ENCODE results near the gene SLC9A9.
A peak's percentile ranks its signal among the peaks of the same experiment; 100 is the strongest.

SLC9A9 gene

DNA sequence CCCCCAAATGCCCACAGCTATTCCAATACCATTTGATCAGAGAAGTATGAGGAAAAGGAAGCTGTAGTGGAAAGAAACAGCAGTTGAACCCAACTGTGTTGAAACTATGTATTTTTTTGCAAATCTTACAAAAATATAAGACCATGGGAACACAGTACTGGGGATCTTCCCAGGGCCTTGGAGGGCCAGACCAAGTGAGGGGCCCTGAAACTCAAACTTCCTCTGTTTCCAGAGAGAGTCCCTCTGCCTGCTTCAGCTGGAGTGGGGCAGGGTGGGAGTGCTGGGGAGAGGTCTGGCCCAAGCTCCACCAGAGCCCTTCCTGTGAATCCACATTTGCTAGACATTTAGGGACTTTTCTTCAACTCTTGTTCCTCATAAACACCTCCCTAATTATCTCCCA is 464.8 kb downstream of the SLC9A9 start:
- no peak for DNase-seq

- no peak for DNase-seq
Observed at GRCh38 chr3:143382816-143383215, 465.5 kb downstream of the SLC9A9 start.

GRCh38 chr3:143380449-143380848 is 467.8 kb downstream of the SLC9A9 start:
- DNase-seq = no peak

- DNase-seq = no peak
Observed at GRCh38 chr3:143375698-143376097, 472.6 kb downstream of the SLC9A9 start.

GRCh38 chr3:143367171-143367570 is 481.1 kb downstream of the SLC9A9 start:
- no peak for DNase-seq

DNA sequence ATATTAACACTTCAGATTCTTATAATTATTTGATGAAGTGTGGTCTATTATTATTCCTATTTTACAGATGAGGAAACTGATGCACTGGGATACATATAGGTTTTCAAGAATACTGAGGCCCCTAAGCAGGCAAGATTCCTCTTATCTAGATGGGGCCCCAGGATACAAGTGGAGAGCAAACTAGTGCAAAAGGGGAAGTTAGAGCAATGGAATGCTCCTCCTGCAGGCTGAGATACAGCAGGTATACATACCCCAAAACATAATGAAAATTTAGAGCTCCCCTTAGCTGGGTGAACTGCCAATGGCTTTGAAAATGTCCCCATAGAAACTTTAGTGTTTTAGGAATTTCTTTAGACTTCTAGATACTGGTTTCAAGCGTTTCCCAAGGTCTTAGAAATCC is 481.6 kb downstream of the SLC9A9 start:
- DNase-seq = no peak

- DNase-seq = no peak
Observed at GRCh38 chr3:143363949-143364348, 484.3 kb downstream of the SLC9A9 start.

DNA sequence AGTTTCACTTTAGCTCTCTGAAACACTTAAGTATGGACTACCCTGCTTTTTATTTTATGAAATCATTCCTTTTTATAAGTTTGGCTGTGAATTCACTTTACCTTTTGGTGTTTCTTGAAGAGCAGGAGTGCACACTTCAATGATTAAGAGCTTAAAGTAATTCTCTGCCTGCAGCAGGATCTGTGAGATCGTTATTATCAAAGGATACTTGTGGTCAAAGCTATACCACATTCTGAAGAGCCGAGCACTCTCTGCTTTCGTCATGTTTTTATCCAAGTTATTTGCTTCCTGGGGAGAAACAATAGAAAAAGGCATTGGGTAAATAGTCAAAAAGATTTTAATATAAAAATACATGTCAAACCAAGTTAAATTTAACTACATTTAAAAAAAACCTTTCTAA is 485.0 kb downstream of the SLC9A9 start:
- no peak for DNase-seq

DNA sequence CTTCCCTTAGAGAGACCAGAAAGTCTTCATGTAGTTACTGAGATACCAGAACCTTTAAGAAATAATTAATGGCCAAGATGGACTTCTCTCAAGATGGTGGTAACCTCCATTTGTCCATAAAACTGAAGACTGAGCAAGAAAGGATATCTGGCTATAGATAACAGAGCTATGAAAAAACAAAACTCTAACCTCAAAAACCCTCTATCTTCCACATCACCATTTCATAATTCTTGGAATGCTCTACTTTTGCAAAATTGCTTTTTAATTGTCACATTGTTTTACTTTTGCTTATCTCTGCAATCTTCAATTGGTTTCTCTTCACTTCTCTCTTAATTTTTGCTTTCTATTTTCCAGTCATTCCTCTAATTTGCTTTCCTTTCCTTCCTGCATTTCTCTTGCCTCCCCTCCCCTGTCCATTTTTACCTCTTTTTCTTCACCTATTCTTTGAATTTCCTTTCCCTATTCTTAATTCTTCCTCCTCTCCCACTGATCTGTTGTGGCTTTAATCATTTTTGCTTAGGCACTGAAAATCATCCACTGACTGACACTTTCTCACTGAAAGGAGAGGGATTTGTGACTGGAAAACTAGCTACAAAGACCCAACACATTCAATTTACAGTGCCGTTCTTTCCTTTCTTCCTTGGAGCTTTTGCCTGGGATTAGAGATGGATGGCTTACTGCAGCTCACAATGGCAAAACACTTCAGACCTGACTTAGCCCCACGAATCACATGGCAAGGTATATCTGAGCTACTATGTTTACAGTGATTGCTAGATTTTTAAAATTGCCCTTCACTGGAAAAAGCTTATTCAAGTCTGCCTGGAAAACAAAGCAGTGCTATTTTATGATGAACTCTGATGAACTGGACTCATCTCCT is 485.9 kb downstream of the SLC9A9 start:
- DNase-seq = no peak

DNA sequence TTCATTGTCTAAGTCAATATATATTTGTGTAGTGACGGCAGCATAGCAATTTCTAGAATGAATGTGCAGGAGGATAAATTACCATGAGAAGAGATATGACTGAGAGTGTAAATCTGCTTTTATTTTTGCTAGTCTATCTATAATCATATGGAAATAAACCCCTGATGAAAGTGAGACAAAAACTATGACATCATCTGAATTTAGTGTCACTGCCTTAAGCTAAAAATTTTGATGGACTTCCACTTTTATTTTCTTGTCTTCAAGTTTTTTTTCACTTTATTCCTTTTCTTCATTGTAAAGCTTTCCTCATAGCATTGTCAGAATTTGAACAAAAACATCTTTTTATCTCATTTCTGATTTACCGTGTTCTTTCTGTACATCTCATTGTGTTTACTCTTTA is 486.7 kb downstream of the SLC9A9 start:
- no peak for DNase-seq

DNA sequence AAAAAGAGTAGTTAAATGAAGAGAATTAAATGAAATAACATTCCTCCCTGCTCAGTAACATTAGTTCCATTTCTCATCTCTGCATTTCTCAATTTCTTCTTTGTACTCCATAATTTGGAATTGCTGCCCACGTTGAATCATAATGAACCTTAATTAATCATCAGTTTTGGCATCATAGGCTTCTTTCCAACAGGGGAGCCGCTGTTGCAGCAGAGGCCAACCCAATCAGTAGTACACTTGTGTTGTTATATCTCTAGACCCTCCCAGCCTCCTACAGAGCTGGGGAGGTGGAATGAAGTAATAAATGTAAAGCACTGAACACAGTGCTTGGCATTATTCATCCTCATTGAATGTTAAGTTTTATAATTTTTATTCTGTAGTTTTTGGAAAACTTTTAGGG is 488.0 kb downstream of the SLC9A9 start:
- no peak for DNase-seq

DNA sequence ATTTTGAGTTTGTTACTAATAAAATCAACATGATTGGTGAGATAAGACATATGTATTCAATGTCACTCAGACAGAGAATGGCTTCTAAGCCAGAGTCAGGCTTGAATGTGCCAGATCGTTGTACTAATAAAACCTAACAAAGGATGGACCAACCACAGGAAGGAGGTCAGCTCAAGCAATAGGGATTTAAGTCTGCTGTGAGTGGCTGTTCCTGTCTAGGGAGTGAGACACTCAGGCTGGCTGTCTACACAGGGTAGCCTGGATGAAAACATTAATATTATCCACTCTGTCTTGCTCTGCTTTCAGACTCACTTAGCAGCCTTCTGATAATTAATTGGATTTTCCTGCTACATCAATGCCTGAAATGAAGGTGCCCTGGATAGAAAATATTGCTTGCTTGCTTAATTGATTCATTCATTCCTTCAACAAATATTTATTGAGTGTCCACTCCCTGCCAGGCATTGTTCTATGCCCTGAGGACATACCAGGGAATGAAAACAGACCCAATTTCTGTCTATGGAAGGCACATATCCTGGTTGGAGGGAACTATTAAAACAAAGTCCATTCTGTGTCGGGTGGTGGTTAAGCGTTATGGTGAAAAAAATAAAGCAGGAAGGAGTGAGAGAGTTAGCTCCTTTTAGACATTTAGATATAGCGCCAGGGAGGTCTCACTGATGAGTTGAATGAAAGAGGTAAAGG is 489.3 kb downstream of the SLC9A9 start:
- DNase-seq = no peak

DNA sequence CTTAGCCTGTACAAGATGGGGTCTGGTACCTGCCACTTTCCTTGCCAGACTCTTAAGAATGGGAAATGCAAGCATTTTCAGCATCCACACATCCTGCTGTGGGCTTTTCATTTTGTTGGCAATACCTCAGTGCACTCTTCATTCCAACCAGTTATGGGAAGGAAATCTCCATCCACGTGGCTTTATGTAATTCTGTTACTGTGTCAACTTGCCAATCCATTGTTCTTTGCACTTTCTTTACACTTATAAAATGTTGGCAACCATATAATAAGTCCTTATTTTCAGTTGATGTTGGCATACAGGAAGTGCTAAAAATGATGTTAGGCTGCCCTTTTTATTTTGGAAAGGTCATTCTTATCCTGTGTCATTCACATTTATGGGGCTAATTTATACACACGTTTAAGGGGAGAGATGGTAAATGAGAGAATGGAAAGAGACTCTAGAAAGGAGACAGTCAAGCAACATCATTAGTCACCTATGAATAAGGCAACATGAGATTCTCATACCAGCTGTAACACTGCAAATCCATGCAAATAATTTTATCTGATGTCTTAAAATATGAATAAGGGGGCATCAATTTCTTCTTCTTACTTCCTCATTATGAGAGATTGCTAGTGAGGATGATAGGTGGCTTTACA is 490.0 kb downstream of the SLC9A9 start:
- DNase-seq = no peak

GRCh38 chr3:143357700-143358099 is 490.6 kb downstream of the SLC9A9 start:
- no peak for DNase-seq

GRCh38 chr3:143356839-143357238 is 491.4 kb downstream of the SLC9A9 start:
- DNase-seq = no peak

- no peak for DNase-seq
Observed at GRCh38 chr3:143354342-143354741, 493.9 kb downstream of the SLC9A9 start.

DNA sequence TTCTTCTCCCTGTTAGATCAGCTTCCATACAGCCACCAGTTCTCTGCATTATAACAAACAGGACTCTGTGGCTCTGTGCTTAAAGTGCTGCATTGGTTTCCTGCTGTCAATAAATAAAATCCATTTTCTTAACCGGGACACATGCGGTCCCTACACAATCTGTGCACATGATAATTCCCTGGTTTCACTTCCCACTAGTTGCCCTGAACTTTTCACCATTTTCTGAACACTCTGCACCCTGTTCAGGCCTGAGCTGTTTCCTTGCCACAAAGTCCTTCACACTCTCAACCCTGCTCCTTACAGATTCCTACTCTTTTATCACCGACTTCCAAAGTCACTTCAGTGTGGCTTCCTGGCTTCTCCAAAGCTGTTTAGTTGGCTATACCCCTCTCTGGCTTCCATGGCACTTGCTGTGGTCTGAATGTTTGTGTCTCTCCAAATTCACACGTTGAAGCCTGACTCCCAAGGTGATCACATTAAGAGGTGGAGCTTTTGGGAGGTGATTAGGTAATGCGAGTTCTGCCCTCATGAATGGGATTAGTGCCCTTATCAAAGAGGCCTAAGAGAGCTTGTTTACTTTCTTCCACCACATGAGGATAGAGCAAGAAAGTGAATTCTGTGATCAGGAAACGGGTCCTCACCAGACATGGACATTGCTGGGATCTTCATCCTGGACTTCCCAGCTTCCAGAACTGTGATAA is 495.3 kb downstream of the SLC9A9 start:
- no peak for DNase-seq

DNA sequence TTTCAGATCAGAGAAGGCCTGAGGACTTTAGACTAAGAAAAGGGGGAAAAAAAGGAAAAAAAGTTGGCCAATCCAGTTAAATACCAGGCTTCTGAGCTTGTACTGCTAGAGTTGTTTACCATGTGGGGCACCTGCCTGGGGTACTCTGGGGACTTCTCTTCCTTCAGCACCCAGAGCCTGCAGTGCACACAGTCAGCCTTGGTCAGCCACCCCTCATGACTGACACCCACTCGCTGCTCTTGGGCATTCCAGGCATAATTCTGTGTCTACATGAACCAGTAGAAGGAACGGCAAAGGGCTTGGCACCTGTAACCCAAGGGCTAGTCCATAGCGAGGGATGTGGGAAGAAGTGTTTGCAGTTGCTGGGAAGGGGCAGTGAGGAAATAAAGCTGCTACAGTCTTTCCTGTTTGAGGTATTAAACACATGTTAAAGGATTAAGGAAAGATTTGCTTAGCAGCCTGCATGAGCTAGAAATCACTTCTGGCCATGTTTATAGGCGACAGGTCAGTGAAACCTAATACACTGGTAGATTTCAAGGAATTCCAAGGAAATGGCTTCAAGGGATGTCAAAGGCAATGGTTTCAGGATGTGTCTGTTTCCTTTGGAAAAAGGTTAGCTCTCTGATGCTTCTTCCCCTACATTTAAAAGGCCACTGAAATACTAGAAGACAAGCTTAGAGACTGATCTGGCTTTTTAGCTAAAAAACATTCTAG is 496.2 kb downstream of the SLC9A9 start:
- DNase-seq = no peak

- DNase-seq = no peak
Observed at GRCh38 chr3:143351354-143351753, 496.9 kb downstream of the SLC9A9 start.

GRCh38 chr3:143349455-143349854 is 498.8 kb downstream of the SLC9A9 start:
- no peak for DNase-seq

- peak; percentile 8 for DNase-seq
Observed at GRCh38 chr3:143348486-143349327, 499.6 kb downstream of the SLC9A9 start.
